GM19239 (cell line): ENCODE data around the gene AK3.
"Not testable (repeated sequence)": the region's sequence is repeated elsewhere in the genome, so short reads cannot be mapped to it uniquely, and the experiment has no call there.

Source experiments
- DNase-seq: peaks from one replicate; pipeline ENCODE4 v3.0.0; 2011; ENCODE audit warnings: low spot score; ENCODE audit not compliant: insufficient read length
- FAIRE-seq: peaks from 2 replicates; lab custom pipeline; 2011; peaks lifted over from hg19 to GRCh38; lab: Jason Lieb, UNC

Gene AK3

GRCh38 chr9:4671737-4672136, 69.3 kb downstream of the AK3 start:
- FAIRE-seq, result no peak
- no peak for DNase-seq

DNA sequence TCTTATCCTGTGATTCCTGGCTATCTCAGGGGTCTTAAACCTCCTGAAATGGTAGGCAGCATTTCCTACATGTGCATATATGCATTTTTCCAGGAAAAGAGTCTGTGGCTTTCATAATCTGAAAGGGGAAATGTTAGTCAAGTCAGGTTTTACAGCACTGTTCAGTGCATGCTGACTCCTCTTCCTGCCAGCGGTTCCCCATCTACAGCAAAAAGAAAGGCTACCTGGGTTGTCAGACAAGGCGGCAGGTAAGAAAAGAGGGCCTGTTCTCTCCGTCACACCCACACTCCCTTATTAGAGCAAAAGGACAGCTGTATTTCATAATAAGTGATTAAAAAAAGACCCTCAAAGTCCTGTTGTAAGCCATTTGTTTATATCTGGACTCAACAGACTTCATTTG, 70.4 kb downstream of the AK3 start:
- FAIRE-seq (no peak), DNase-seq (no peak)

GRCh38 chr9:4669890-4670289, 71.1 kb downstream of the AK3 start:
- FAIRE-seq, result no peak

GRCh38 chr9:4668604-4669003, 72.4 kb downstream of the AK3 start:
- FAIRE-seq (no peak), DNase-seq (no peak)

More at GRCh38 chr9:4669890-4670289, 71.1 kb downstream of the AK3 start:
- no peak for DNase-seq

GRCh38 chr9:4667681-4668080, 73.3 kb downstream of the AK3 start:
- DNase-seq, result no peak
- no peak for FAIRE-seq

DNA sequence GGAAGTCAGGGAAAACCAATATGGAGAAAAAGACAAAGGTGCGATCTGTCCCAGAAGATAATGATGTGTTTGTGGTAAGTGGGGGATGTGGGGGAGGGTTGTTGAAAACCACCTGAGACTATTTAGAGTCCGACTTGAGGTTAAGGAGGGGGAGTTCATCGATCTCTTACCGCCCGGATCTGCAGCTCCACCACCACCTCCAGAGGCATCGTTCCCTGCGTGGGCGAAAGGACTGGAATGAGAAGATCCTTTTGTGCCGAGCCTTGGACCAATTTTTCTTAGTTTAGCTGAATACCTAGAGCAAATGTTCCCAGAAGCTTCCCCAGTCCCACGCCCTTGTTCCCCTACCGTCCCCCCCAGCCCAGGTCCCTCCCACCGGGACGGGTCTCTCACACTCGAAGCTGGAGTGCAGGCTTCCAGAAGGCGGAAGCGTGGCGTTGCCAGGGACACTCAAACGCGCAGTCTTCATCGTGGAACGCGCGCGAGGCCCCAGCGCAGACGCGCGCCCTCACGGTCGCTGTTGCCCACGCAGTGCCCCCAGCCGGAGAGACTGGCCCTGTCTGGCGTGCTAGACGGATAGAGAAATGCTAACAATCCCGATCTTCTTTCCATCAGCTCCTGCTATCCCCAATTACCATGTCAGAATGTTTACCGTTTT, 74.8 kb downstream of the AK3 start, which contains the start of gene SPATA6L:
Gene SPATA6L, minus strand, starts transcription at position 439 of the 658 bp plus-strand sequence. Its CDS starts 230 bp downstream, at position 209.
- FAIRE-seq (peak; percentile 68), DNase-seq (no peak)

DNA sequence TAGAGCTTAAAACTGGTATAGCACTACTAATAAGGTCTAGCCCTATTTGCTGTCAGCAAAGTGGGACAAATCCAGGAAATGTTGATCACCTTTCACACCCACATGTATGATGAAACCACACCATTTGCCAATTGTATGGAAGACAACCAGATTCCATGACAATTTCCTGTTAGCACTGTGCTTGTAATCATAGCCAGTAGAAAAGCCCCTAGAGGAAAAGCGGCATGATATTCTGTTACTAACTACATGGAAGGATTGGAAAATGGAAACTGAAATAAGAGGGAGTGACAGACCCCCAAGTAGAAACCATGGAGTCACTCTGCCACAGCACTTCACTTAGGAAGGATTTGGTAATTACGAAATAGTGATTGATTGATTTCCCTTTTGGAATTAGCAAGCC, 75.6 kb downstream of the AK3 start:
- DNase-seq (no peak), FAIRE-seq (no peak)

DNA sequence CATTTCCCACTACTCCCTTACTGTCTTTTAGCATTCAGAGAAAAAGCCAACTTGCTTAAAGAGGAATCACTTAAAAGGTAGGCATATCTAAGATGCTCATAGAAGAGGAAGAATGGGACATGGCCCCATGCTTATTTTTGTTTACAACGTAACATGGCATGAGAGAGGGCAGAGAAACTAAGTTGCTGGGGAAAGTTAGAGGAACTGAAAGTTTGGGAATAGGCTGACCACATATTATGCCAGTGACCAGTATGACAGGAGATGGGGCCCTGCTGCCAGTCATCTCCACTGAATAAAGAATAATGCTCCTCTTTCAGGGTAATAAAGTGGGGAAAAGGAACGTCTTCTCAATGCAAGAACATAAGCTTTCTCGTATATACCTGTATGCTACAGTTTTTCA, 77.0 kb downstream of the AK3 start:
- no peak for FAIRE-seq
- DNase-seq, result no peak

- FAIRE-seq (peak; percentile 4), DNase-seq (no peak)
Measured at GRCh38 chr9:4662989-4663792, 77.8 kb downstream of the AK3 start.

- peak; percentile 77 for FAIRE-seq
- peak; percentile 70 for DNase-seq
Measured at GRCh38 chr9:4662108-4662988, 78.7 kb downstream of the AK3 start, which contains the start of gene PLPP6. TSS of gene PLPP6 (plus strand) at chr9:4662294. CDS start at chr9:4662376, 82 bp downstream.

DNA sequence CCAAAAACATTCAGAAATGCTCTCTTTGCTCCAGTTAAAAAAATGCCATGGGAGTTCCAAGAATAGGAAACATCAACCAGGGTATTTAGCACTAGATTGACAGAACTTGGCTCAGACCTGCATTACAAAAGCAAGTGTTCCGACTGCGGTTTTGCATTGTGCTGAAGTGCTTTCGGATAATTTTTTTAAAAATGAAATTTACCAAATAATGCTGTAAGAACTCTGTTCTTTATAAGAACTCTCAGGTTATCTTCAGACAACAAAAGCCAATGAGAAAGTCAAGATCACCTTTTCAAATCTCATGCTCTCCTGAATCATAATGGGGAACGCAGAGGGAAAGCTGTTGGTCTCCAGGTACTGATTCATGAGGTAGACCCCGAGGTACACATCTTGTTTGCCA, 79.4 kb downstream of the AK3 start:
- FAIRE-seq (peak; percentile 40), DNase-seq (no peak)

- FAIRE-seq, result no peak
Measured at GRCh38 chr9:4661165-4661564, 79.8 kb downstream of the AK3 start.

DNA sequence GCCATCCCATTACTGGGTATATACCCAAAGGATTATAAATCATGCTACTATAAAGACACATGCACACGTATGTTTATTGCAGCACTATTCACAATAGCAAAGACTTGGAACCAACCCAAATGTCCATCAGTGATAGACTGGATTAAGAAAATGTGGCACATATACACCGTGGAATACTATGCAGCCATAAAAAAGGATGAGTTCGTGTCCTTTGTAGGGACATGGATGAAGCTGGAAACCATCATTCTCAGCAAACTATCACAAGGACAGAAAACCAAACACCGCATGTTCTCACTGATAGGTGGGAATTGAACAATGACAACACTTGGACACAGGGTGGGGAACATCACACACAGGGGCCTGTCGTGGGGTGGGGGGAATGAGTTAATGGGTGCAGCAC, 80.3 kb downstream of the AK3 start:
- not testable (repeated sequence) for DNase-seq, FAIRE-seq

More at GRCh38 chr9:4661165-4661564, 79.8 kb downstream of the AK3 start:
- no peak for DNase-seq
